Gastrocnemius medialis (tissue), 4 donors: Measurements from ENCODE around the gene TNS1. TPM values are rescaled to one million over a fixed set of nuclear protein-coding genes. Genes with fewer than 3 reads are reported as not detected.

Experiments
- ATAC-seq, 2 donors: fragments of 150-250 bp; one replicate each; pipeline ENCODE4 v1.9.1; 2016
- DNase-seq, 2 donors: peaks; one replicate each; pipeline ENCODE4 v3.0.0-alpha.2; 2019
- H3K27ac ChIP-seq, 4 donors: fragments of 200-600 bp; sonication (generic); 1 replicate in 1 of 4; 2 replicates in 3 of 4; pipeline ENCODE4 v1.5.1; 2016 to 2018; ENCODE audit warnings: mild to moderate bottlenecking in 2 of 4, moderate library complexity in 1 of 4
- H3K27me3 ChIP-seq, 3 donors: fragments of 200-600 bp; sonication (generic) in 2 of 3; 1 replicate in 1 of 3; 2 replicates in 2 of 3; pipeline versions ENCODE4 v1.5.1 to v1.6.0; 2016 to 2019; ENCODE audit warnings: mild to moderate bottlenecking in 1 of 3, moderate library complexity in 1 of 3
- H3K36me3 ChIP-seq, 2 donors: fragments of 200-600 bp; sonication (generic) in 1 of 2; one replicate each; pipeline ENCODE4 v1.5.1; 2017 to 2018
- H3K4me1 ChIP-seq, 2 donors: fragments of 200-600 bp; sonication (generic) in 1 of 2; one replicate each; pipeline ENCODE4 v1.5.1; 2016 to 2017; ENCODE audit warnings: mild to moderate bottlenecking in 2 of 2
- H3K4me3 ChIP-seq, 4 donors: fragments of 200-600 bp; sonication (generic) in 3 of 4; 1 replicate in 1 of 4; 2 replicates in 3 of 4; pipeline ENCODE4 v1.5.1; 2016 to 2019; ENCODE audit warnings: mild to moderate bottlenecking in 2 of 4
- H3K9me3 ChIP-seq, 3 donors: fragments of 200-600 bp; sonication (generic) in 2 of 3; 1 replicate in 1 of 3; 2 replicates in 2 of 3; pipeline ENCODE4 v1.5.1; 2016 to 2019
- POLR2A ChIP-seq, 2 donors: fragments of 450-650 bp; IDR thresholded peaks; one replicate each; pipeline ENCODE4 v1.6.1; 2017; ENCODE audit warnings: antibody characterized with exemption in 2 of 2, mild to moderate bottlenecking in 2 of 2, moderate library complexity in 2 of 2
- in situ Hi-C, 4 donors: fragments of 200-750 bp; cut with MboI; loops; one replicate each; pipeline versions ENCODE4 v1.15.0 to v1.8.0; 2017; ENCODE audit warnings: low sequenced_read_pairs in 4 of 4
- intact Hi-C: fragments of 100-400 bp; cut with DNase I; formaldehyde crosslinking; loops from one replicate; pipeline ENCODE4 v1.15.1; 2023; ENCODE audit warnings: low total_unique reads
- total RNA-seq, 4 donors: library from RNA; depleted of rRNA; stranded (reverse); fragments of >200 nt; gene quantifications; one replicate each; pipeline versions ENCODE4 v1.1.0 to v1.2.3, GENCODE V29; 2016
- TF ChIP-seq, protein P1 (sequence below), 5 experiments: fragments of 450-650 bp in 3 of 5; fragments of 200-600 bp in 2 of 5; sonication (generic) in 2 of 5; IDR thresholded peaks in 4 of 5; conservative IDR thresholded peaks in 1 of 5; 1 replicate in 4 of 5; 2 replicates in 1 of 5; pipeline ENCODE4 v1.5.1; 2016 to 2019; ENCODE audit warnings: antibody characterized with exemption in 5 of 5, mild to moderate bottlenecking in 3 of 5, moderate library complexity in 3 of 5

TNS1 gene
- total RNA-seq, 4 donors from 2014 or later = 407 to 670 (median 484) TPM

DNA sequence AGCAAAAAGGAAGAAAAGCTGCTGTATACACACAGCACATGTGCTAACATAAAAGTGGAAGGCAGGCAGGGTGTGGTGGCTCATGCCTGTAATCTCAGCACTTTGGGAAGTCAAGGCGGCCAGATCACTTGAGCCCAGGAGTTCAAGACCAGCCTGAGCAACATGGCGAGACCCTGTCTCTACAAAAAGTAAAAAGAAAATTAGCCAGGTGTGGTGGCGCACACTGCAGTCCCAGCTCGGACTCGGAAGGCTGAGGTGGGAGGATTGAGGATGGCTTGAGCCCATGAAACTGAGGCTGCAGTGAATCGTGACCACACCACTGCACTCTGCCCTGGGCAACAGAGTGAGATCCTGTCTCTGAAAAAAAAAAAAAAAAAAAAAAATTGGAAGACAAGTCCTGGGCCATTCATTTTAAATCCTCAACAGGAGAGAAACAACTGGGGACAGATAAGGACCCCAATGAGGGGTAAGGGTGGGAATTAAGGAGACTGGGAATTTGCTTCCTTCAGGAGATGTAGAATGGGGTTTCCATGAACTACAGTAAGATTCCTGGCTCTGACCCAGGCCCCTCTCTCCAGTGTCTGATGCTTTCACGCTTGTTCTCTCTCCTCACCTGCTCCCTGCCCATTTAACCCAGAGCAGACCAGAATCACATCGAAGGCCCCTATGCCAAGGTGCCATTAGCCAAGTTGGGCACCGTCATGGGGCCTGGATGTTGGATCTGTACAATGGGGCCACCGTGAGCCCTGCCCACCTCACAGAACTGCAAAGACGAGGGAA lies 29.6 kb downstream of the TNS1 start:
- intact Hi-C loops = no loop called here
- H3K27ac ChIP-seq = peak overlapping the region; percentile 56 to 76 (median 68)
- in situ Hi-C loops = no loop called here
- ATAC-seq (peak in 1 of 2 donors; percentile 13), DNase-seq (no peak)
- no peaks in the 10 kb centered on the region for H3K27me3 ChIP-seq
- H3K9me3 ChIP-seq = no peaks in the 10 kb centered on the region
- no peaks in the 10 kb centered on the region for H3K36me3 ChIP-seq
- TF ChIP-seq POLR2A (IDR thresholded peaks at IDR 0.05) = no peak
- TF ChIP-seq, protein P1, sequence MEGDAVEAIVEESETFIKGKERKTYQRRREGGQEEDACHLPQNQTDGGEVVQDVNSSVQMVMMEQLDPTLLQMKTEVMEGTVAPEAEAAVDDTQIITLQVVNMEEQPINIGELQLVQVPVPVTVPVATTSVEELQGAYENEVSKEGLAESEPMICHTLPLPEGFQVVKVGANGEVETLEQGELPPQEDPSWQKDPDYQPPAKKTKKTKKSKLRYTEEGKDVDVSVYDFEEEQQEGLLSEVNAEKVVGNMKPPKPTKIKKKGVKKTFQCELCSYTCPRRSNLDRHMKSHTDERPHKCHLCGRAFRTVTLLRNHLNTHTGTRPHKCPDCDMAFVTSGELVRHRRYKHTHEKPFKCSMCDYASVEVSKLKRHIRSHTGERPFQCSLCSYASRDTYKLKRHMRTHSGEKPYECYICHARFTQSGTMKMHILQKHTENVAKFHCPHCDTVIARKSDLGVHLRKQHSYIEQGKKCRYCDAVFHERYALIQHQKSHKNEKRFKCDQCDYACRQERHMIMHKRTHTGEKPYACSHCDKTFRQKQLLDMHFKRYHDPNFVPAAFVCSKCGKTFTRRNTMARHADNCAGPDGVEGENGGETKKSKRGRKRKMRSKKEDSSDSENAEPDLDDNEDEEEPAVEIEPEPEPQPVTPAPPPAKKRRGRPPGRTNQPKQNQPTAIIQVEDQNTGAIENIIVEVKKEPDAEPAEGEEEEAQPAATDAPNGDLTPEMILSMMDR (IDR thresholded peaks at IDR 0.05 in 4 of 5, conservative IDR thresholded peaks at IDR 0.05 in 1 of 5) = no peak
- no peak overlapping the region for H3K4me3 ChIP-seq
- H3K4me1 ChIP-seq = peaks cover 19 to 33% of the 10 kb centered on the region in 2 donors

DNA sequence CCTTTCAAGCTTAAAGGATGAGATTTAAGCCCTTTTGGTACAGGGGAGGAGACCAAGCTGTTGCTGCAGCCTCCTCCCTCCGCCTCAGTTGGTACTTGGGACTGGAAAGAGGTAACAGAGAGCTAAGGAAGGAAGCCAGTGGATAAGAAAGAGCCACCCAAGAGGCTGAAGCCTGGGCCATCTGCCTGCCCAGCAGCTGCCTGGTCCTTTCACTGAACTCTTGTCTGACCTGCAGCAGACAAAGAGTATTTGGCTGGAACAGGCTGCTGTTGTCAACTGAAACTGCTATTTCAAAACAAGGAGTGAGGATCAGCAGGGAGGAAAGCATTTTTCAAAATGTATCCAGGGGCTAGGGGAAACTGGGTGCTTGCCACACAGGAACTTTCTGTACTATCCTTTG lies 30.3 kb downstream of the TNS1 start:
- H3K9me3 ChIP-seq = no peaks in the 10 kb centered on the region
- intact Hi-C loops (no loop called here), in situ Hi-C loops (no loop called here)
- H3K27ac ChIP-seq = peak overlapping the region; percentile 56 to 76 (median 68)
- TF ChIP-seq POLR2A (IDR thresholded peaks at IDR 0.05) = no peak
- TF ChIP-seq, protein P1 (IDR thresholded peaks at IDR 0.05 in 4 of 5, conservative IDR thresholded peaks at IDR 0.05 in 1 of 5) = no peak
- H3K36me3 ChIP-seq = no peaks in the 10 kb centered on the region
- H3K4me1 ChIP-seq = peaks cover 19 to 33% of the 10 kb centered on the region in 2 donors
- no peak overlapping the region for H3K4me3 ChIP-seq
- H3K27me3 ChIP-seq = no peaks in the 10 kb centered on the region
- ATAC-seq = peak; percentile 91 to 96
- DNase-seq = peak; percentile 64 to 70

DNA sequence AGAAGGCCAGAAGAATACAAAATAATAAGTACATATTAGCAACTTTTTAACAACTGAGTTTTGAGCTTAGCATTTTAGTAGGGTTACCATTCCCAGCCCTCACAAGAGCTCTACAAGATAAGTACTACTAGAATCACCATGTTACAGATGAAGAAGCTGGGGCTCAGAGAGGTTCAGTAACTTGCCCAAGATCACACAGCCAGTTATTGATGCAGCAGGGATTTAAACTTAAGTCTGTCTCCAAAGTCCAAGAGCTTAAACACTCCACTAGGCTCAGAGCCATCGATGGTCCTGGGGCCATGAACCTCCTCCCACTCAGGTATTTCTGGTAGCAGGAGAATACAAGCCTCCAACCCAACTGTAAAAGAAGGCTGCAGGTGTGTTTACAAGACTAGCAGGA lies 30.8 kb downstream of the TNS1 start:
- no peaks in the 10 kb centered on the region for H3K27me3 ChIP-seq
- H3K4me3 ChIP-seq = no peak overlapping the region
- TF ChIP-seq, protein P1 (IDR thresholded peaks at IDR 0.05 in 4 of 5, conservative IDR thresholded peaks at IDR 0.05 in 1 of 5) = no peak
- TF ChIP-seq POLR2A (IDR thresholded peaks at IDR 0.05) = no peak
- ATAC-seq = no peak
- H3K4me1 ChIP-seq = peaks cover 19 to 33% of the 10 kb centered on the region in 2 donors
- DNase-seq = no peak
- intact Hi-C loops = no loop called here
- in situ Hi-C loops = no loop called here
- no peaks in the 10 kb centered on the region for H3K9me3 ChIP-seq
- peak overlapping the region; percentile 56 to 76 (median 68) for H3K27ac ChIP-seq
- H3K36me3 ChIP-seq = no peaks in the 10 kb centered on the region

DNA sequence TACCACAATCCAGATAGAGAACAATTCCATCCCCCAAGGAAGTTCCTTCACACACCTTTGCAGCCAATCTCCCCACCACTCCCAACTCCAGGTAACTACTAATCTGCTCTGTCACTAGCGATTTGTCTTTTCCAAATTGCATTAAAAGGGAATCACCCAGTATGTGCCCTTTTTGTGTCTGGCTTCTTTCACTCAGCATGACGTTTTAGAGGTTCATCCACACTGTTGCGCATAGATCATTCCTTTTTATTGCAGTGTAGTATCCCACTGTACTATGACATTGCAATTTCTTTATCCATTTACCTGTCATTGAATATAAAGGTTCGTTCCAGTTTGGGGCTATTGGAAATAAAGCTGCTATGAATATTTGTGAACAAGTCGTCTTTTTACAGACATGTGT lies 31.6 kb downstream of the TNS1 start:
- intact Hi-C loops (no loop called here), in situ Hi-C loops (no loop called here)
- H3K36me3 ChIP-seq = no peaks in the 10 kb centered on the region
- H3K4me1 ChIP-seq = peaks cover 24 to 39% of the 10 kb centered on the region in 2 donors
- DNase-seq = no peak
- TF ChIP-seq, protein P1 (IDR thresholded peaks at IDR 0.05 in 4 of 5, conservative IDR thresholded peaks at IDR 0.05 in 1 of 5) = no peak
- no peak for TF ChIP-seq POLR2A (IDR thresholded peaks at IDR 0.05)
- no peaks in the 10 kb centered on the region for H3K27me3 ChIP-seq
- no peak overlapping the region for H3K27ac ChIP-seq
- no peak for ATAC-seq
- H3K4me3 ChIP-seq = no peak overlapping the region
- H3K9me3 ChIP-seq = no peaks in the 10 kb centered on the region
